Spleen (tissue), 7 donors: ENCODE measurements around the gene TBXA2R.

Source experiments
- POLR2A ChIP-seq, 3 donors: fragments of 450-650 bp; IDR thresholded peaks; one replicate each; pipeline ENCODE4 v1.5.1; 2017; ENCODE audit warnings: antibody characterized with exemption in 3 of 3, mild to moderate bottlenecking in 1 of 3
- POLR2AphosphoS5 ChIP-seq, 3 donors: sonication (generic); formaldehyde crosslinking; IDR thresholded peaks; one replicate each; pipeline ENCODE4 v1.5.1; 2017; ENCODE audit warnings: antibody characterized with exemption in 3 of 3
- TF ChIP-seq, protein P1 (sequence below), 11 experiments: fragments of 200-600 bp in 7 of 11; fragments of 450-650 bp in 4 of 11; sonication (generic) in 4 of 11; IDR thresholded peaks in 8 of 11; conservative IDR thresholded peaks in 3 of 11; 1 replicate in 7 of 11; 2 replicates in 4 of 11; pipeline versions ENCODE4 v1.4.0 to v1.8.0; 2016 to 2021; ENCODE audit warnings: antibody characterized with exemption in 11 of 11, inconsistent platforms in 4 of 11, mild to moderate bottlenecking in 1 of 11
- donor health status: DM: no; HTN: no; CAD: no; lungs with moderate emphysema.
- donor health status: DM: no; HTN: no; CAD: no.
- donor health status: DM: no; HTN: no; CAD: no.

DNA sequence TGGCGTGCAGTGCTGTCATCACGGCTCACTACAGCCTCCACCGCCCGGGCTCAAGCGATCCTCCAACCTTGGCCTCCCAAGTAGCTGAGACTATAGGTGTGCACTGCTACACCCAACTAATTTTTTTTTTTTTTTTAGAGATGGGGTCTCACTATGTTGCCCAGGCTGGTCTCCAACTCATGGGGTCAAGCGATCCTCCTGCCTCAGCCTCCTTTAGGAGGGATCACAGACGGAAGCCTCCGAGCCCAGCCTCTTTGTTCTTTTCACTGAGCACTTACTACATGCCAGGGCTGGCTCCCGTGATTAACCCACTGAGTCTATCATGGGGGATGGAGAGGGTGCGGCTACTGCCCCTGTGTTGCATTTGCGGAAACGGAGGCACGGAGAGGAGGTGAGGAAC, 32.8 kb upstream of the TBXA2R start:
- TF ChIP-seq, protein P1, sequence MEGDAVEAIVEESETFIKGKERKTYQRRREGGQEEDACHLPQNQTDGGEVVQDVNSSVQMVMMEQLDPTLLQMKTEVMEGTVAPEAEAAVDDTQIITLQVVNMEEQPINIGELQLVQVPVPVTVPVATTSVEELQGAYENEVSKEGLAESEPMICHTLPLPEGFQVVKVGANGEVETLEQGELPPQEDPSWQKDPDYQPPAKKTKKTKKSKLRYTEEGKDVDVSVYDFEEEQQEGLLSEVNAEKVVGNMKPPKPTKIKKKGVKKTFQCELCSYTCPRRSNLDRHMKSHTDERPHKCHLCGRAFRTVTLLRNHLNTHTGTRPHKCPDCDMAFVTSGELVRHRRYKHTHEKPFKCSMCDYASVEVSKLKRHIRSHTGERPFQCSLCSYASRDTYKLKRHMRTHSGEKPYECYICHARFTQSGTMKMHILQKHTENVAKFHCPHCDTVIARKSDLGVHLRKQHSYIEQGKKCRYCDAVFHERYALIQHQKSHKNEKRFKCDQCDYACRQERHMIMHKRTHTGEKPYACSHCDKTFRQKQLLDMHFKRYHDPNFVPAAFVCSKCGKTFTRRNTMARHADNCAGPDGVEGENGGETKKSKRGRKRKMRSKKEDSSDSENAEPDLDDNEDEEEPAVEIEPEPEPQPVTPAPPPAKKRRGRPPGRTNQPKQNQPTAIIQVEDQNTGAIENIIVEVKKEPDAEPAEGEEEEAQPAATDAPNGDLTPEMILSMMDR (IDR thresholded peaks at IDR 0.05 in 8 of 11, conservative IDR thresholded peaks at IDR 0.05 in 3 of 11): no peak
- TF ChIP-seq POLR2A (IDR thresholded peaks at IDR 0.05) (no peak), POLR2AphosphoS5 (IDR thresholded peaks at IDR 0.05) (no peak)
